BE2C (cell line): ENCODE measurements around the gene STXBP5L.
"Not testable (repeated sequence)": the region's sequence is repeated elsewhere in the genome, so short reads cannot be mapped to it uniquely, and the experiment has no call there.

Experiments used
- DNase-seq: peaks from one replicate; pipeline ENCODE4 v3.0.0-alpha.2; 2020
- H3K27me3 ChIP-seq: fragments of 250-450 bp; sonication (Bioruptor Pico); 2 replicates; pipeline ENCODE4 v1.5.1; 2020; ENCODE audit warnings: mild to moderate bottlenecking
- H3K36me3 ChIP-seq: fragments of 250-450 bp; sonication (Bioruptor Pico); 2 replicates; pipeline ENCODE4 v1.5.1; 2020; ENCODE audit warnings: mild to moderate bottlenecking
- H3K4me1 ChIP-seq: fragments of 250-450 bp; sonication (Bioruptor Pico); 2 replicates; pipeline ENCODE4 v1.5.1; 2020
- H3K4me3 ChIP-seq: 2 replicates; pipeline ENCODE4 v1.5.1; 2011; ENCODE audit warnings: low read depth, low read length
- H3K9me3 ChIP-seq: fragments of 250-450 bp; sonication (Bioruptor Pico); 2 replicates; pipeline ENCODE4 v1.5.1; 2020
- CTCF ChIP-seq: IDR thresholded peaks from 2 replicates; pipeline ENCODE4 v1.5.1; 2012; ENCODE audit warnings: mild to moderate bottlenecking, low read depth, low read length

Gene STXBP5L

GRCh38 chr3:121330634-121331033, 422.6 kb downstream of the STXBP5L start:
- DNase-seq = no peak

GRCh38 chr3:121355960-121356359, 448.0 kb downstream of the STXBP5L start:
- not testable (repeated sequence) for H3K9me3 ChIP-seq, H3K36me3 ChIP-seq, H3K27me3 ChIP-seq, H3K4me3 ChIP-seq, H3K4me1 ChIP-seq, DNase-seq

More at GRCh38 chr3:121330634-121331033, 422.6 kb downstream of the STXBP5L start:
- Histone ChIP-seq H3K4me1 (no peaks in the 10 kb centered on the region), H3K4me3 (no peak overlapping the region), H3K36me3 (no peaks in the 10 kb centered on the region), H3K9me3 (no peaks in the 10 kb centered on the region), H3K27me3 (no peaks in the 10 kb centered on the region)
- TF ChIP-seq CTCF = no peak

GRCh38 chr3:121362035-121362734, 454.2 kb downstream of the STXBP5L start:
- no peaks in the 10 kb centered on the region for H3K4me1 ChIP-seq
- no peak for DNase-seq
- TF ChIP-seq CTCF = no peak
- H3K27me3 ChIP-seq = no peaks in the 10 kb centered on the region
- H3K36me3 ChIP-seq = no peaks in the 10 kb centered on the region
- H3K9me3 ChIP-seq = no peaks in the 10 kb centered on the region
- H3K4me3 ChIP-seq = no peak overlapping the region

GRCh38 chr3:121388308-121388707, 480.3 kb downstream of the STXBP5L start:
- H3K36me3 ChIP-seq, H3K27me3 ChIP-seq, H3K4me1 ChIP-seq, H3K4me3 ChIP-seq, DNase-seq, H3K9me3 ChIP-seq: not testable (repeated sequence)

- not testable (repeated sequence) for H3K27me3 ChIP-seq, H3K9me3 ChIP-seq, H3K4me3 ChIP-seq, DNase-seq, H3K4me1 ChIP-seq, H3K36me3 ChIP-seq
Observed at GRCh38 chr3:121395967-121396366, 488.0 kb downstream of the STXBP5L start.

- H3K9me3 ChIP-seq, DNase-seq, H3K4me3 ChIP-seq, H3K36me3 ChIP-seq, H3K27me3 ChIP-seq, H3K4me1 ChIP-seq: not testable (repeated sequence)
Observed at GRCh38 chr3:121398051-121398450, 490.0 kb downstream of the STXBP5L start.

GRCh38 chr3:121399820-121400219, 491.8 kb downstream of the STXBP5L start:
- no peak for TF ChIP-seq CTCF
- H3K36me3 ChIP-seq = no peaks in the 10 kb centered on the region
- no peaks in the 10 kb centered on the region for H3K9me3 ChIP-seq
- no peak for DNase-seq
- no peaks in the 10 kb centered on the region for H3K27me3 ChIP-seq
- no peaks in the 10 kb centered on the region for H3K4me1 ChIP-seq
- H3K4me3 ChIP-seq = no peak overlapping the region

GRCh38 chr3:121405631-121406030, 497.6 kb downstream of the STXBP5L start:
- Histone ChIP-seq H3K36me3 (no peaks in the 10 kb centered on the region), H3K9me3 (no peaks in the 10 kb centered on the region), H3K27me3 (no peaks in the 10 kb centered on the region; the same call in 1 of the 2 replicates), H3K4me3 (no peak overlapping the region), H3K4me1 (no peaks in the 10 kb centered on the region)
- TF ChIP-seq CTCF = no peak
- DNase-seq = no peak
